Central memory CD8-positive, alpha-beta T cell (primary cell): ENCODE measurements around the gene POLR2E.
"Not testable (repeated sequence)": the region's sequence is repeated elsewhere in the genome, so short reads cannot be mapped to it uniquely, and the experiment has no call there.

Experiments
- ATAC-seq: fragments of 150-1000 bp; cut with Tn5 transposase; replicated peaks from 2 replicates; pipeline ENCODE4 v1.10.0; 2022; ENCODE audit warnings: mild to moderate bottlenecking, moderate FRiP score, moderate number of reproducible peaks; ENCODE audit not compliant: poor library complexity, severe bottlenecking; ENCODE audit errors: extremely low read depth
- DNase-seq, 2 donors: peaks; one replicate each; pipeline ENCODE4 v3.0.0; 2021; ENCODE audit warnings: low spot score in 2 of 2
- H3K27ac Mint-ChIP-seq: one replicate; pipeline ENCODE4 v1.8.0; 2022; ENCODE audit warnings: low read depth, mild to moderate bottlenecking, moderate library complexity, mixed read lengths
- H3K27me3 Mint-ChIP-seq: one replicate; pipeline ENCODE4 v1.8.0; 2022; ENCODE audit warnings: mixed read lengths
- H3K36me3 Mint-ChIP-seq: one replicate; pipeline ENCODE4 v1.8.0; 2022; ENCODE audit warnings: mild to moderate bottlenecking, moderate library complexity, mixed read lengths; ENCODE audit not compliant: insufficient read depth
- H3K4me1 Mint-ChIP-seq: one replicate; pipeline ENCODE4 v1.8.0; 2022; ENCODE audit warnings: mixed read lengths
- H3K4me3 Mint-ChIP-seq: one replicate; pipeline ENCODE4 v1.8.0; 2022; ENCODE audit warnings: mild to moderate bottlenecking, moderate library complexity, mixed read lengths
- H3K9me3 Mint-ChIP-seq: one replicate; pipeline ENCODE4 v1.8.0; 2022; ENCODE audit warnings: mixed read lengths

Gene POLR2E

GRCh38 chr19:1132552-1133383 lies 37.6 kb upstream of the POLR2E start:
- H3K9me3 Mint-ChIP-seq, result no peaks in the 10 kb centered on the region
- H3K4me1 Mint-ChIP-seq, result peaks cover 22% of the 10 kb centered on the region
- ATAC-seq (peak; percentile 31), DNase-seq (peak; percentile 40 to 44)
- no peaks in the 10 kb centered on the region for H3K27me3 Mint-ChIP-seq
- peak overlapping the region; percentile 81 for H3K4me3 Mint-ChIP-seq
- peaks cover 23% of the 10 kb centered on the region for H3K36me3 Mint-ChIP-seq
- peak overlapping the region; percentile 94 for H3K27ac Mint-ChIP-seq

GRCh38 chr19:1131718-1132551 lies 36.8 kb upstream of the POLR2E start:
- peaks cover 22% of the 10 kb centered on the region for H3K4me1 Mint-ChIP-seq
- H3K36me3 Mint-ChIP-seq, result peaks cover 29% of the 10 kb centered on the region
- peak overlapping the region; percentile 94 for H3K27ac Mint-ChIP-seq
- no peaks in the 10 kb centered on the region for H3K9me3 Mint-ChIP-seq
- ATAC-seq (peak; percentile 59), DNase-seq (peak; percentile 65 to 70)
- peak overlapping the region; percentile 81 for H3K4me3 Mint-ChIP-seq
- no peaks in the 10 kb centered on the region for H3K27me3 Mint-ChIP-seq

- H3K4me3 Mint-ChIP-seq, result peak overlapping the region; percentile 81
- no peak for ATAC-seq
- no peaks in the 10 kb centered on the region for H3K27me3 Mint-ChIP-seq
- peak overlapping the region; percentile 94 for H3K27ac Mint-ChIP-seq
- H3K36me3 Mint-ChIP-seq, result peaks cover 27% of the 10 kb centered on the region
- DNase-seq, result no peak
- peaks cover 15% of the 10 kb centered on the region for H3K4me1 Mint-ChIP-seq
- no peaks in the 10 kb centered on the region for H3K9me3 Mint-ChIP-seq
Observed at GRCh38 chr19:1130771-1131717, 35.9 kb upstream of the POLR2E start.

GRCh38 chr19:1129535-1129934 lies 34.4 kb upstream of the POLR2E start:
- ATAC-seq, result no peak
- Mint-ChIP-seq H3K27ac (no peak overlapping the region), H3K9me3 (no peaks in the 10 kb centered on the region), H3K4me1 (peaks cover 15% of the 10 kb centered on the region), H3K4me3 (peak overlapping the region; percentile 81), H3K36me3 (peaks cover 35% of the 10 kb centered on the region), H3K27me3 (no peaks in the 10 kb centered on the region)
- no peak for DNase-seq

GRCh38 chr19:1129084-1129483 lies 33.9 kb upstream of the POLR2E start:
- H3K4me3 Mint-ChIP-seq, H3K27me3 Mint-ChIP-seq, DNase-seq, H3K9me3 Mint-ChIP-seq, ATAC-seq, H3K27ac Mint-ChIP-seq: not testable (repeated sequence)
- H3K36me3 Mint-ChIP-seq, result peaks cover 37% of the 10 kb centered on the region
- peaks cover 15% of the 10 kb centered on the region for H3K4me1 Mint-ChIP-seq

GRCh38 chr19:1128106-1128505 lies 32.9 kb upstream of the POLR2E start:
- Mint-ChIP-seq H3K4me3 (peak overlapping the region; percentile 29), H3K27ac (no peak overlapping the region), H3K9me3 (no peaks in the 10 kb centered on the region), H3K36me3 (peaks cover 35% of the 10 kb centered on the region), H3K4me1 (peaks cover 7% of the 10 kb centered on the region), H3K27me3 (no peaks in the 10 kb centered on the region)
- no peak for ATAC-seq
- DNase-seq, result no peak

- peak overlapping the region; percentile 44 for H3K27ac Mint-ChIP-seq
- H3K4me1 Mint-ChIP-seq, result peaks cover 7% of the 10 kb centered on the region
- H3K36me3 Mint-ChIP-seq, result peaks cover 33% of the 10 kb centered on the region
- no peaks in the 10 kb centered on the region for H3K27me3 Mint-ChIP-seq
- DNase-seq, result no peak
- H3K4me3 Mint-ChIP-seq, result no peak overlapping the region
- H3K9me3 Mint-ChIP-seq, result no peaks in the 10 kb centered on the region
- no peak for ATAC-seq
Observed at GRCh38 chr19:1126984-1127760, 32.0 kb upstream of the POLR2E start.

- ATAC-seq, result no peak
- Mint-ChIP-seq H3K4me1 (peaks cover 6% of the 10 kb centered on the region), H3K9me3 (no peaks in the 10 kb centered on the region), H3K27ac (peak overlapping the region; percentile 32), H3K36me3 (peaks cover 38% of the 10 kb centered on the region), H3K27me3 (no peaks in the 10 kb centered on the region), H3K4me3 (no peak overlapping the region)
- no peak for DNase-seq
Observed at GRCh38 chr19:1125601-1126467, 30.7 kb upstream of the POLR2E start.

- Mint-ChIP-seq H3K27ac (no peak overlapping the region), H3K9me3 (no peaks in the 10 kb centered on the region), H3K4me1 (no peaks in the 10 kb centered on the region), H3K4me3 (no peak overlapping the region), H3K36me3 (peaks cover 37% of the 10 kb centered on the region), H3K27me3 (no peaks in the 10 kb centered on the region)
- DNase-seq, result no peak
- no peak for ATAC-seq
Observed at GRCh38 chr19:1123885-1124677, 28.9 kb upstream of the POLR2E start.

- ATAC-seq, result no peak
- DNase-seq, result no peak
- Mint-ChIP-seq H3K27me3 (no peaks in the 10 kb centered on the region), H3K4me3 (no peak overlapping the region), H3K4me1 (no peaks in the 10 kb centered on the region), H3K36me3 (peaks cover 39% of the 10 kb centered on the region), H3K9me3 (no peaks in the 10 kb centered on the region), H3K27ac (no peak overlapping the region)
Observed at GRCh38 chr19:1123381-1123780, 28.2 kb upstream of the POLR2E start.
